Measurements from ENCODE around the gene SEM1. TPM values are rescaled to one million over a fixed set of nuclear protein-coding genes. Genes with fewer than 3 reads are reported as not detected.
"Not testable (repeated sequence)": the region's sequence is repeated elsewhere in the genome, so short reads cannot be mapped to it uniquely, and the experiment has no call there.

Gene SEM1
- total RNA-seq, 1 donor from 2014 or later = 219 TPM

- DNase-seq (ENCODE audit: low read depth) = no peak
- H3K4me3 ChIP-seq (ENCODE audit: low read depth, low read length) = no peak overlapping the region
- TF ChIP-seq CTCF (conservative IDR thresholded peaks at IDR 0.05; ENCODE audit: low read depth, low read length) = no peak
Measured at GRCh38 chr7:96737545-96738050, 28.0 kb upstream of the SEM1 start.

GRCh38 chr7:96734343-96734742 is 24.7 kb upstream of the SEM1 start:
- no peak for DNase-seq (ENCODE audit: low read depth)

GRCh38 chr7:96729820-96730219 is 20.2 kb upstream of the SEM1 start:
- TF ChIP-seq CTCF (conservative IDR thresholded peaks at IDR 0.05; ENCODE audit: low read depth, low read length) = no peak
- no peak for DNase-seq (ENCODE audit: low read depth)
- H3K4me3 ChIP-seq (ENCODE audit: low read depth, low read length) = no peak overlapping the region

More at GRCh38 chr7:96734343-96734742, 24.7 kb upstream of the SEM1 start:
- no peak for TF ChIP-seq CTCF (conservative IDR thresholded peaks at IDR 0.05; ENCODE audit: low read depth, low read length)
- H3K4me3 ChIP-seq (ENCODE audit: low read depth, low read length) = no peak overlapping the region

GRCh38 chr7:96728139-96728538 is 18.5 kb upstream of the SEM1 start:
- no peak overlapping the region for H3K4me3 ChIP-seq (ENCODE audit: low read depth, low read length)
- no peak for DNase-seq (ENCODE audit: low read depth)
- TF ChIP-seq CTCF (conservative IDR thresholded peaks at IDR 0.05; ENCODE audit: low read depth, low read length) = no peak

- TF ChIP-seq CTCF (conservative IDR thresholded peaks at IDR 0.05; ENCODE audit: low read depth, low read length) = no peak
- H3K4me3 ChIP-seq (ENCODE audit: low read depth, low read length) = no peak overlapping the region
- no peak for DNase-seq (ENCODE audit: low read depth)
Measured at GRCh38 chr7:96727534-96728088, 18.0 kb upstream of the SEM1 start.

- H3K4me3 ChIP-seq (ENCODE audit: low read depth, low read length) = no peak overlapping the region
- no peak for TF ChIP-seq CTCF (conservative IDR thresholded peaks at IDR 0.05; ENCODE audit: low read depth, low read length)
- no peak for DNase-seq (ENCODE audit: low read depth)
Measured at GRCh38 chr7:96723622-96724021, 14.0 kb upstream of the SEM1 start.

GRCh38 chr7:96722928-96723327 is 13.3 kb upstream of the SEM1 start:
- not testable (repeated sequence) for H3K4me3 ChIP-seq (ENCODE audit: low read depth, low read length); DNase-seq (ENCODE audit: low read depth)

Data from epithelial cell of proximal tubule (primary cell).